IMR-90 (cell line): ENCODE data around the gene KCNQ2.

Source experiments
- CTCF ChIP-seq: conservative IDR thresholded peaks from 2 replicates; pipeline ENCODE4 v1.5.1; 2012; ENCODE audit warnings: mild to moderate bottlenecking, low read depth, low read length, improper control_type of control experiment
- MAZ ChIP-seq: IDR thresholded peaks from 2 replicates; pipeline ENCODE4 v1.6.1; 2012; ENCODE audit warnings: low read depth, mild to moderate bottlenecking, low read length, improper control_type of control experiment, moderate library complexity, borderline replicate concordance
- POLR2A ChIP-seq: IDR thresholded peaks from 2 replicates; pipeline ENCODE4 v1.6.1; 2012; ENCODE audit warnings: mild to moderate bottlenecking, low read depth, low read length
- RAD21 ChIP-seq: IDR thresholded peaks from 2 replicates; pipeline ENCODE4 v1.6.1; 2012; ENCODE audit warnings: low read length, improper control_type of control experiment
- RCOR1 ChIP-seq: IDR thresholded peaks from 2 replicates; pipeline ENCODE4 v1.6.1; 2012; ENCODE audit warnings: mild to moderate bottlenecking, low read length, improper control_type of control experiment; ENCODE audit not compliant: insufficient replicate concordance

GRCh38 chr20:63356931-63357879 is 115.2 kb downstream of the KCNQ2 start:
- TF ChIP-seq CTCF: no peak
- TF ChIP-seq RAD21: no peak
- no peak for TF ChIP-seq POLR2A
- TF ChIP-seq RCOR1: no peak
- TF ChIP-seq MAZ: no peak
